ENCODE results near the gene GP5.

Gene GP5

DNA sequence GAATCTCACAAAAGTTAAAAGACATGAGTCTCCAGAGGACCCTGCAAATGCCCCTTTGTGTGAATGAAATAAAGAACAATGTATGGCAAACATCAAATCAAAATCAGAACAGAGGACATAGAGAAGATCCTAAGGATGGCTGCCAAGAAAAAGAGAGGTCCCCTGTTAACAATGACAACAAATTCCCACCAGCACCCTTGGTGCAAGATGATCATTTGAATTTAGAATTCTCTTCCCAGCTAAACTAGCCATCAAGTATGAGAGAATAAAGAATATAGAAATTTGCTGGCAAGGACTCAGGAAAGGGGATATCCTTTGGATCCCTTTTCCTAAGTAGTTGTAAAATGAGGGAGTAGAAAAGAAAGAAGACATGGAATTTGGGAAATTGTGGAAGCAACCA, 8.2 kb downstream of the GP5 start:
- Histone ChIP-seq H4K8ac (ENCODE audit: low read depth, low read length) (no peak overlapping the region), H3K79me1 (ENCODE audit: low read depth, low read length) (no peaks in the 10 kb centered on the region), H3K27me3 (ENCODE audit: control insufficient read depth in 3 of 3, insufficient read depth in 3 of 3, low read depth in 1 of 3, low read length in 3 of 3) (no peaks in the 10 kb centered on the region), H3K4me3 (ENCODE audit: low read length in 2 of 2) (no peak overlapping the region), H3K9ac (ENCODE audit: low read depth, low read length, poor library complexity) (no peak overlapping the region), H3K9me3 (replicated peaks in 1 of 2; ENCODE audit: control insufficient read depth in 2 of 2, insufficient read depth in 1 of 2, low read depth in 1 of 2, low read length in 2 of 2) (peaks cover 0 to 2% of the 10 kb centered on the region in 2 donors), H3K18ac (ENCODE audit: low read length) (no peak overlapping the region), H3K27ac (replicated peaks; ENCODE audit: low read length) (no peak overlapping the region), H3K4ac (ENCODE audit: low read length) (no peak overlapping the region), H4K91ac (ENCODE audit: low read depth, low read length, poor library complexity) (no peak overlapping the region), H3K23ac (ENCODE audit: low read depth, low read length, poor library complexity) (no peak overlapping the region), H3K14ac (ENCODE audit: low read length) (no peak overlapping the region), H2AFZ (ENCODE audit: low read length) (no peak overlapping the region), H3K36me3 (replicated peaks in 1 of 2; ENCODE audit: control insufficient read depth in 2 of 2, insufficient read depth in 2 of 2, low read length in 2 of 2) (no peaks in the 10 kb centered on the region), H2BK5ac (ENCODE audit: low read length) (no peak overlapping the region), H3K4me1 (ENCODE audit: control insufficient read depth in 2 of 2, insufficient read depth in 1 of 2, low read depth in 1 of 2, low read length in 2 of 2) (peaks cover 3 to 12% of the 10 kb centered on the region in 2 donors), H3K4me2 (ENCODE audit: insufficient read depth, low read length, poor library complexity, severe bottlenecking) (no peak overlapping the region), H2AK5ac (ENCODE audit: low read depth, low read length) (no peak overlapping the region), H2BK15ac (ENCODE audit: low read length) (no peak overlapping the region), H2BK120ac (ENCODE audit: low read depth, low read length) (no peak overlapping the region), H2BK12ac (ENCODE audit: low read length) (no peak overlapping the region)
- DNase-seq (ENCODE audit: low spot score): no peak

DNA sequence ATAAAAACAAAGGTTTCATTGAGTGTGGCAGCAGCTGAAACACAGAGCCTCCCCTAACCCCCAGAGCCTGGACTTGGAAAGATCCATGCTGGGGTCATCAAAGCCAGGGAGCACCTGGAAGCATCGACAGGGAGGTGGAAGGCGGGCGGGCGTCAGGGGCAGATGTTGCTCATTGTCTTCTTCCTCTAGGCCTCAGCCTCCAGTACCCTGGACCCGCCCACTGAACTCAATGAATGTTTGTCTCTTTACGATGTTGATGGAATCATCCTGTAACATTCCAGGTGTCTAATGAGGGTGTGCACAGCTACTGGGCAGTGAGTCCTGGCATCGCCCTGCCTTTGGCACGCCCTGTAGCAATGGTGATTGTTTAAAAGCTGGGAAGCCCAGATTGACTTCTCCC, 9.8 kb downstream of the GP5 start:
- H2BK5ac ChIP-seq (ENCODE audit: low read length): no peak overlapping the region
- H3K4ac ChIP-seq (ENCODE audit: low read length): no peak overlapping the region
- no peak overlapping the region for H3K4me3 ChIP-seq (ENCODE audit: low read length in 2 of 2)
- H2BK120ac ChIP-seq (ENCODE audit: low read depth, low read length): no peak overlapping the region
- DNase-seq (ENCODE audit: low spot score): no peak
- H4K8ac ChIP-seq (ENCODE audit: low read depth, low read length): no peak overlapping the region
- no CpG with 5 or more reads among the region's 8 CpGs for WGBS, 2 donors (ENCODE audit: extremely low coverage in 2 of 2, insufficient read length in 2 of 2, insufficient replicate concordance in 1 of 2)
- peaks cover 2 to 5% of the 10 kb centered on the region in 2 donors for H3K9me3 ChIP-seq (replicated peaks in 1 of 2; ENCODE audit: control insufficient read depth in 2 of 2, insufficient read depth in 1 of 2, low read depth in 1 of 2, low read length in 2 of 2)
- H3K4me2 ChIP-seq (ENCODE audit: insufficient read depth, low read length, poor library complexity, severe bottlenecking): no peak overlapping the region
- H2BK15ac ChIP-seq (ENCODE audit: low read length): no peak overlapping the region
- no peak overlapping the region for H3K27ac ChIP-seq (replicated peaks; ENCODE audit: low read length)
- H3K4me1 ChIP-seq (ENCODE audit: control insufficient read depth in 2 of 2, insufficient read depth in 1 of 2, low read depth in 1 of 2, low read length in 2 of 2): peaks cover under 1 to 3% of the 10 kb centered on the region in 2 donors
- no peak overlapping the region for H3K18ac ChIP-seq (ENCODE audit: low read length)
- no peak overlapping the region for H2AK5ac ChIP-seq (ENCODE audit: low read depth, low read length)
- H3K9ac ChIP-seq (ENCODE audit: low read depth, low read length, poor library complexity): no peak overlapping the region
- no peaks in the 10 kb centered on the region for H3K36me3 ChIP-seq (replicated peaks in 1 of 2; ENCODE audit: control insufficient read depth in 2 of 2, insufficient read depth in 2 of 2, low read length in 2 of 2)
- H3K23ac ChIP-seq (ENCODE audit: low read depth, low read length, poor library complexity): no peak overlapping the region
- H2AFZ ChIP-seq (ENCODE audit: low read length): no peak overlapping the region
- no peak overlapping the region for H3K14ac ChIP-seq (ENCODE audit: low read length)
- H3K27me3 ChIP-seq (ENCODE audit: control insufficient read depth in 3 of 3, insufficient read depth in 3 of 3, low read depth in 1 of 3, low read length in 3 of 3): no peaks in the 10 kb centered on the region
- no peak overlapping the region for H4K91ac ChIP-seq (ENCODE audit: low read depth, low read length, poor library complexity)
- H2BK12ac ChIP-seq (ENCODE audit: low read length): no peak overlapping the region
- no peaks in the 10 kb centered on the region for H3K79me1 ChIP-seq (ENCODE audit: low read depth, low read length)

DNA sequence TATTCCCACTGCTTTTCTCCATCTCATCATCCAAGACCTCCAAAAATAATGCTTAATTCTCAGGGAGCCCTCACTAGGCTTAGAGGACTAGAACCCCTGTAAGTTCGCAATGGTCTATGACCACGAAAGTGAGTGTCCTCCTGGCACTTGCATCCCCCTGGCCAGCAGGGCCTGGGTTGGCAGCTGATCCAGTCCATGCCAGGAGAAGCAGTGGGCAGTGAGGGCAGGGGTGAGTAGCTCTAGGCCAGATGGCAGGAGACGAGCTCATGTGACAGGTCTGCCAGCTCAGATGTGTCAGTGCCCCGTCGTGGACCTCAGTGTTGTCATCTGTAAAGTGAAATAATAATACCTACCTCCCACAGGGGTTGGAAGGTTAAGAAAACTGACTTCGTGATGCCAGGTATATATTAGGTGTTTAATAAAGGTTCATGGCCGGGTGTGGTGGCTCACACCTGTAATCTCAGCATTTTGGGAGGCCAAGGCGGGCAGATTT, 11.1 kb downstream of the GP5 start:
- Histone ChIP-seq H3K4me2 (ENCODE audit: insufficient read depth, low read length, poor library complexity, severe bottlenecking) (no peak overlapping the region), H2BK15ac (ENCODE audit: low read length) (no peak overlapping the region), H3K27me3 (ENCODE audit: control insufficient read depth in 3 of 3, insufficient read depth in 3 of 3, low read depth in 1 of 3, low read length in 3 of 3) (no peaks in the 10 kb centered on the region), H3K14ac (ENCODE audit: low read length) (no peak overlapping the region), H3K79me1 (ENCODE audit: low read depth, low read length) (no peaks in the 10 kb centered on the region), H3K9me3 (replicated peaks in 1 of 2; ENCODE audit: control insufficient read depth in 2 of 2, insufficient read depth in 1 of 2, low read depth in 1 of 2, low read length in 2 of 2) (peaks cover 2 to 5% of the 10 kb centered on the region in 2 donors), H3K4me3 (ENCODE audit: low read length in 2 of 2) (no peak overlapping the region), H2BK5ac (ENCODE audit: low read length) (no peak overlapping the region), H3K9ac (ENCODE audit: low read depth, low read length, poor library complexity) (no peak overlapping the region), H3K4me1 (ENCODE audit: control insufficient read depth in 2 of 2, insufficient read depth in 1 of 2, low read depth in 1 of 2, low read length in 2 of 2) (peaks cover 2 to 12% of the 10 kb centered on the region in 2 donors), H2BK12ac (ENCODE audit: low read length) (no peak overlapping the region), H2BK120ac (ENCODE audit: low read depth, low read length) (no peak overlapping the region), H4K91ac (ENCODE audit: low read depth, low read length, poor library complexity) (no peak overlapping the region), H2AK5ac (ENCODE audit: low read depth, low read length) (peak overlapping the region; percentile 73), H3K4ac (ENCODE audit: low read length) (no peak overlapping the region), H2AFZ (ENCODE audit: low read length) (no peak overlapping the region), H3K27ac (replicated peaks; ENCODE audit: low read length) (no peak overlapping the region), H3K18ac (ENCODE audit: low read length) (peak overlapping the region; percentile 52), H4K8ac (ENCODE audit: low read depth, low read length) (no peak overlapping the region), H3K36me3 (replicated peaks in 1 of 2; ENCODE audit: control insufficient read depth in 2 of 2, insufficient read depth in 2 of 2, low read length in 2 of 2) (no peaks in the 10 kb centered on the region), H3K23ac (ENCODE audit: low read depth, low read length, poor library complexity) (peak overlapping the region; percentile 90)
- WGBS, 2 donors (ENCODE audit: extremely low coverage in 2 of 2, insufficient read length in 2 of 2, insufficient replicate concordance in 1 of 2): no CpG with 5 or more reads among the region's 8 CpGs
- no peak for DNase-seq (ENCODE audit: low spot score)

DNA sequence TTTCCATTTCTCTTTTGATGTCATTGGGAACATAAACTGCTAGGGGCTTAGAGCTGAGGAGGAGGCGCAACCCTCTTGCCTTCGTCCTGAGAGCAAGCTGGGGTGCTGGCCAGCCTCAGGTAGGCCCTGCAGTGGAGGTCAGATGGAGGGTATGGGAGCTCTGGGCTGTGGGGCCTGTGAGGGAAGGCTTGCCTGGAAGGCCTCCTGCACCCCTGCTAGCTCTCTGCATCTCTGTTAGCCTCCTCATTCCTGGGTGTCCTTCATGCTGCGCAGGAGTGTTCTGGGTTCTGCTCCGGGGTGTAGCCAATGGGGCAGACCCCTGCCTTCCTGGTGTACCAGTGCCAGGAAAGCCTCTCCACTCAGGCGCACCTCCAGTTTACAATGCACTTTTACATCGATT, 11.8 kb downstream of the GP5 start:
- H3K36me3 ChIP-seq (replicated peaks in 1 of 2; ENCODE audit: control insufficient read depth in 2 of 2, insufficient read depth in 2 of 2, low read length in 2 of 2): no peaks in the 10 kb centered on the region
- no peak overlapping the region for H3K14ac ChIP-seq (ENCODE audit: low read length)
- no peak overlapping the region for H3K9ac ChIP-seq (ENCODE audit: low read depth, low read length, poor library complexity)
- no peaks in the 10 kb centered on the region for H3K27me3 ChIP-seq (ENCODE audit: control insufficient read depth in 3 of 3, insufficient read depth in 3 of 3, low read depth in 1 of 3, low read length in 3 of 3)
- H3K18ac ChIP-seq (ENCODE audit: low read length): peak overlapping the region; percentile 64
- H3K4ac ChIP-seq (ENCODE audit: low read length): no peak overlapping the region
- H2BK5ac ChIP-seq (ENCODE audit: low read length): no peak overlapping the region
- H3K9me3 ChIP-seq (replicated peaks in 1 of 2; ENCODE audit: control insufficient read depth in 2 of 2, insufficient read depth in 1 of 2, low read depth in 1 of 2, low read length in 2 of 2): peaks cover 2 to 5% of the 10 kb centered on the region in 2 donors
- no peak overlapping the region for H3K4me2 ChIP-seq (ENCODE audit: insufficient read depth, low read length, poor library complexity, severe bottlenecking)
- no peak overlapping the region for H4K8ac ChIP-seq (ENCODE audit: low read depth, low read length)
- no peak overlapping the region for H2BK120ac ChIP-seq (ENCODE audit: low read depth, low read length)
- WGBS, 2 donors (ENCODE audit: extremely low coverage in 2 of 2, insufficient read length in 2 of 2, insufficient replicate concordance in 1 of 2): no CpG with 5 or more reads among the region's 6 CpGs
- H3K23ac ChIP-seq (ENCODE audit: low read depth, low read length, poor library complexity): no peak overlapping the region
- no peak overlapping the region for H4K91ac ChIP-seq (ENCODE audit: low read depth, low read length, poor library complexity)
- peak overlapping the region in 1 of 2 donors; percentile 52 for H3K4me3 ChIP-seq (ENCODE audit: low read length in 2 of 2)
- no peak overlapping the region for H2AFZ ChIP-seq (ENCODE audit: low read length)
- H2BK15ac ChIP-seq (ENCODE audit: low read length): peak overlapping the region; percentile 55
- H3K27ac ChIP-seq (replicated peaks; ENCODE audit: low read length): no peak overlapping the region
- peaks cover 4 to 18% of the 10 kb centered on the region in 2 donors for H3K4me1 ChIP-seq (ENCODE audit: control insufficient read depth in 2 of 2, insufficient read depth in 1 of 2, low read depth in 1 of 2, low read length in 2 of 2)
- H2BK12ac ChIP-seq (ENCODE audit: low read length): no peak overlapping the region
- no peak for DNase-seq (ENCODE audit: low spot score)
- no peaks in the 10 kb centered on the region for H3K79me1 ChIP-seq (ENCODE audit: low read depth, low read length)
- peak overlapping the region; percentile 21 for H2AK5ac ChIP-seq (ENCODE audit: low read depth, low read length)

Measured in neuronal stem cell (in vitro differentiated cells).